K562 (cell line): ENCODE data around the gene GINS1. TPM values are rescaled to one million over a fixed set of nuclear protein-coding genes. Genes with fewer than 3 reads are reported as not detected.

Experiments used
- ATAC-seq: fragments of 200-7000 bp; cut with Tn5 transposase; 3 replicates; pipeline ENCODE4 v1.9.1; 2020; ENCODE audit warnings: moderate library complexity
- BruUV-seq: library from RNA; stranded (reverse); fragments of 400-500 nt; replicated peaks from 2 replicates; lab custom pipeline; 2021; lab: Mats Ljungman, UMichigan
- CTCF ChIA-PET: fragments of 300-600 bp; formaldehyde crosslinking; extraction: SDS; loops from one replicate; lab custom pipeline; 2021; ENCODE audit warnings: low intra/inter-chr PET ratio; lab: Yijun Ruan, JAX
- POLR2A ChIA-PET: fragments of 300-600, 350-650 bp; sonication (Branson Sonifier 250); formaldehyde crosslinking; extraction: SDS; loops from one replicate; lab custom pipeline; 2021; ENCODE audit warnings: antibody characterized with exemption, inconsistent platforms; lab: Yijun Ruan, JAX
- DNase-seq, 4 experiments: peaks; one replicate each; pipeline versions ENCODE4 v3.0.0 to v3.0.0-alpha.2; 2011 to 2018; ENCODE audit warnings: low spot score in 3 of 4, mixed read lengths in 3 of 4; ENCODE audit errors: extremely low read depth in 1 of 4
- FAIRE-seq: peaks from 2 replicates; lab custom pipeline; 2011; peaks lifted over from hg19 to GRCh38; lab: Jason Lieb, UNC
- H2AFZ ChIP-seq: 2 replicates; pipeline ENCODE4 v1.6.0; 2011; ENCODE audit warnings: low read depth, low read length, control low read depth, inconsistent platforms
- H3K27ac ChIP-seq: fragments of 200-600 bp; 3 replicates; pipeline ENCODE4 v1.8.0; 2011; ENCODE audit warnings: low read depth, mild to moderate bottlenecking, control low read depth, inconsistent platforms, low read length, moderate library complexity, mixed read lengths; ENCODE audit errors: extremely low read depth
- H3K27me3 ChIP-seq, 2 experiments: fragments of 300-600 bp in 1 of 2; 2 replicates in 1 of 2; 3 replicates in 1 of 2; pipeline versions ENCODE4 v1.6.0 to v1.8.0; 2011; ENCODE audit warnings: inconsistent platforms in 2 of 2, low read length in 2 of 2, mild to moderate bottlenecking in 1 of 2, mixed read lengths in 1 of 2, moderate library complexity in 1 of 2; ENCODE audit not compliant: control insufficient read depth in 2 of 2, insufficient read depth in 2 of 2
- H3K36me3 ChIP-seq: fragments of 300-600 bp; 3 replicates; pipeline ENCODE4 v1.8.0; 2011; ENCODE audit warnings: mild to moderate bottlenecking, low read length, inconsistent platforms; ENCODE audit not compliant: control insufficient read depth, insufficient read depth
- H3K4me1 ChIP-seq, 2 experiments: fragments of 200-600 bp in 1 of 2; replicated peaks in 1 of 2; 2 replicates in 1 of 2; 3 replicates in 1 of 2; pipeline versions ENCODE4 v1.5.1 to v1.8.0; 2011; ENCODE audit warnings: inconsistent platforms in 2 of 2, low read length in 2 of 2, mild to moderate bottlenecking in 1 of 2, mixed read lengths in 1 of 2, moderate library complexity in 1 of 2; ENCODE audit not compliant: control insufficient read depth in 2 of 2, insufficient read depth in 2 of 2
- H3K4me2 ChIP-seq: 2 replicates; pipeline ENCODE4 v1.6.1; 2011; ENCODE audit warnings: low read length, control low read depth, inconsistent platforms, mixed read lengths; ENCODE audit not compliant: insufficient read depth
- H3K4me3 ChIP-seq: fragments of 200-600 bp; sonication (generic), shearing (Covaris generic); 2 replicates; pipeline ENCODE4 v1.5.1; 2016; ENCODE audit warnings: control low read depth, inconsistent platforms
- H3K79me2 ChIP-seq: fragments of 200-600 bp; 3 replicates; pipeline ENCODE4 v1.8.0; 2011; ENCODE audit warnings: low read length, inconsistent platforms; ENCODE audit not compliant: control insufficient read depth, insufficient read depth
- H3K9ac ChIP-seq, 2 experiments: 2 replicates each; pipeline versions ENCODE4 v1.6.0 to v1.6.1; 2011; ENCODE audit warnings: low read depth in 2 of 2, low read length in 2 of 2, control low read depth in 1 of 2, inconsistent platforms in 1 of 2, mild to moderate bottlenecking in 1 of 2, mixed read lengths in 1 of 2; ENCODE audit not compliant: insufficient read depth in 1 of 2
- H3K9me1 ChIP-seq: one replicate; pipeline ENCODE4 v1.6.0; 2011; ENCODE audit warnings: inconsistent platforms, mild to moderate bottlenecking, low read length, moderate library complexity; ENCODE audit not compliant: control insufficient read depth, insufficient read depth
- H3K9me3 ChIP-seq: replicated peaks from 2 replicates; pipeline ENCODE4 v1.5.1; 2011; ENCODE audit warnings: low read depth, low read length, inconsistent platforms; ENCODE audit not compliant: control insufficient read depth, insufficient read depth
- H4K20me1 ChIP-seq: replicated peaks from 2 replicates; pipeline ENCODE4 v1.6.1; 2011; ENCODE audit warnings: low read length, inconsistent platforms, mixed read lengths; ENCODE audit not compliant: control insufficient read depth, insufficient read depth
- CXXC5 ChIP-seq: fragments of 250-450 bp; sonication (Bioruptor Pico); IDR thresholded peaks from 2 replicates; pipeline ENCODE4 v1.8.0; 2022; ENCODE audit warnings: inconsistent platforms, mild to moderate bottlenecking, moderate library complexity
- ELF2 ChIP-seq: fragments of 250-450 bp; sonication (Bioruptor Pico); IDR thresholded peaks from 2 replicates; pipeline ENCODE4 v1.5.0; 2021; ENCODE audit warnings: mild to moderate bottlenecking
- ELK3 ChIP-seq: fragments of 450-650 bp; formaldehyde crosslinking; IDR thresholded peaks from 2 replicates; pipeline ENCODE4 v1.4.0; 2020; ENCODE audit warnings: mild to moderate bottlenecking
- HLTF ChIP-seq: fragments of 450-650 bp; IDR thresholded peaks from 2 replicates; pipeline ENCODE4 v1.6.1; 2016
- LARP7 ChIP-seq: fragments of 450-650 bp; IDR thresholded peaks from 2 replicates; pipeline ENCODE4 v1.6.1; 2016
- MAFG ChIP-seq: fragments of 450-650 bp; conservative IDR thresholded peaks from 2 replicates; pipeline ENCODE4 v1.6.1; 2016; ENCODE audit warnings: missing genetic modification characterization, missing compliant biosample characterization
- MLLT1 ChIP-seq, 2 experiments: fragments of 450-650 bp; IDR thresholded peaks; 2 replicates each; pipeline ENCODE4 v1.6.1; 2016
- MTA1 ChIP-seq: fragments of 450-650 bp; IDR thresholded peaks from 2 replicates; pipeline ENCODE4 v1.6.1; 2017; ENCODE audit warnings: borderline replicate concordance
- MYNN ChIP-seq, 2 experiments: sonication (generic); formaldehyde crosslinking in 1 of 2; IDR thresholded peaks; 2 replicates each; pipeline versions ENCODE4 v1.5.0 to v1.6.1; 2016 to 2020; ENCODE audit warnings: antibody characterized with exemption in 1 of 2, missing genetic modification reagents in 1 of 2
- NFE2L1 ChIP-seq: fragments of 450-650 bp; IDR thresholded peaks from 2 replicates; pipeline ENCODE4 v1.6.1; 2016; ENCODE audit warnings: missing genetic modification characterization, low read depth, mild to moderate bottlenecking, missing compliant biosample characterization, moderate library complexity, borderline replicate concordance
- PRMT5 ChIP-seq: sonication (generic); formaldehyde crosslinking; IDR thresholded peaks from 2 replicates; pipeline ENCODE4 v1.5.0; 2020; ENCODE audit warnings: missing genetic modification reagents
- SMARCC2 ChIP-seq: fragments of 450-650 bp; IDR thresholded peaks from 2 replicates; pipeline ENCODE4 v1.6.1; 2017; ENCODE audit warnings: antibody characterized with exemption, moderate library complexity, mild to moderate bottlenecking, low read depth
- SP2 ChIP-seq: IDR thresholded peaks from 2 replicates; pipeline ENCODE4 v1.6.1; 2011; ENCODE audit warnings: mild to moderate bottlenecking, low read depth, low read length, moderate library complexity; ENCODE audit not compliant: poor library complexity, severe bottlenecking; ENCODE audit errors: extremely low read depth
- SPI1 ChIP-seq: IDR thresholded peaks from 2 replicates; pipeline ENCODE4 v1.6.1; 2011; ENCODE audit warnings: low read depth, low read length, control low read depth, borderline replicate concordance
- STAT5B ChIP-seq: fragments of 250-450 bp; sonication (Bioruptor Pico); IDR thresholded peaks from 2 replicates; pipeline ENCODE4 v1.8.0; 2021; ENCODE audit warnings: mild to moderate bottlenecking, inconsistent platforms
- WGBS: fragments of 100-300 bp; shearing (Covaris generic); methylation state at CpG from one replicate; pipeline ENCODE4 v1.1.6; 2016; ENCODE audit warnings: low coverage, mixed read lengths; ENCODE audit not compliant: insufficient coverage; ENCODE audit errors: missing lambda C conversion rate; 5-methylcytosine and 5-hydroxymethylcytosine counted together
- in situ Hi-C: fragments of 300-500 bp; cut with MboI; formaldehyde crosslinking; loops from 4 replicates; pipeline ENCODE4 v1.15.0; 2018; ENCODE audit warnings: inconsistent platforms, mixed read lengths
- intact Hi-C: fragments of 100-400 bp; cut with micrococcal nuclease; formaldehyde crosslinking; loops from 2 replicates; pipeline ENCODE4 v1.14.2; 2022
- polyA plus RNA-seq, 8 experiments: library from polyadenylated mRNA; depleted of rRNA in 4 of 8; stranded (reverse) in 5 of 8; unstranded in 3 of 8; fragments of >200 nt; fragmentation: Nextera tagmentation in 2 of 8; fragmentation: Illumina TruSeq in 1 of 8; extraction: Ambion mirVana in 2 of 8; extraction: Trizol in 1 of 8; gene quantifications; 2 replicates each; pipeline versions ENCODE4 v1.2.1 to v1.2.3, GENCODE V29; 2011 to 2014; ENCODE audit warnings: inconsistent platforms in 1 of 8, missing spikeins in 1 of 8
- total RNA-seq, 7 experiments: library from RNA; depleted of rRNA in 6 of 7; stranded (reverse); fragments of >200 nt in 6 of 7; fragmentation: Illumina TruSeq in 2 of 7; extraction: Trizol in 2 of 7; gene quantifications; 2 replicates each; pipeline versions ENCODE4 v1.2.1 to v1.2.3, GENCODE V29; 2011 to 2021; ENCODE audit warnings: low replicate concordance in 1 of 7

GINS1 gene
- total and polyA plus RNA-seq, 9 of the 15 experiments (the other 6 are each of a cell fraction or from before 2014, with no cell fraction given): 13.1 to 31.8 (median 24.1) TPM

- Histone ChIP-seq H3K9me3 (no peaks in the 10 kb centered on the region), H3K4me1 (no peaks in the 10 kb centered on the region), H3K4me2 (no peak overlapping the region), H3K27ac (no peak overlapping the region), H3K9me1 (no peaks in the 10 kb centered on the region), H3K9ac (no peak overlapping the region), H3K36me3 (no peaks in the 10 kb centered on the region; the same call in 2 of the 3 replicates)
- in situ Hi-C loops: no loop called here
- TF ChIP-seq HLTF: no peak
- TF ChIP-seq NFE2L1 (tag): no peak
- no peak for TF ChIP-seq ELF2 (CRISPR knock-in tag)
- TF ChIP-seq STAT5B (CRISPR knock-in tag): no peak
- TF ChIP-seq, all 486 proteins: peak for 0
- 79% methylated on average over 2 of the region's 2 CpGs for WGBS
- ChIA-PET POLR2A (interaction anchor here (0.6 kb wide), 1 partner anchor 100 kb away, joined by 4 read pairs; no protein-coding TSS in a partner anchor), CTCF (no interaction called here)
- ATAC-seq (no peak), FAIRE-seq (no peak), DNase-seq (no peak)
- no peaks in the 10 kb centered on the region; a peak in 1 of 5 replicates for H3K27me3 ChIP-seq
- H4K20me1 ChIP-seq: no peaks in the 10 kb centered on the region
- H3K79me2 ChIP-seq: peaks cover 20% of the 10 kb centered on the region
- intact Hi-C loops: no loop called here
- BruUV-seq: no TSS peak
- H2AFZ ChIP-seq: no peak overlapping the region
- no peak overlapping the region for H3K4me3 ChIP-seq
Observed at GRCh38 chr20:25374842-25375241, 32.6 kb upstream of the GINS1 start.

GRCh38 chr20:25376236-25376635, 31.2 kb upstream of the GINS1 start:
- in situ Hi-C loops (no loop called here), intact Hi-C loops (no loop called here)
- DNase-seq (no peak), FAIRE-seq (no peak), ATAC-seq (no peak)
- Histone ChIP-seq H2AFZ (no peak overlapping the region), H3K9me1 (no peaks in the 10 kb centered on the region), H3K4me1 (no peaks in the 10 kb centered on the region; a peak in 1 of 5 replicates), H3K9ac (no peak overlapping the region), H3K4me3 (no peak overlapping the region), H3K27ac (no peak overlapping the region), H3K4me2 (no peak overlapping the region), H3K9me3 (no peaks in the 10 kb centered on the region), H3K27me3 (no peaks in the 10 kb centered on the region; a peak in 1 of 5 replicates), H3K36me3 (no peaks in the 10 kb centered on the region; the same call in 2 of the 3 replicates), H4K20me1 (no peaks in the 10 kb centered on the region), H3K79me2 (peaks cover 26% of the 10 kb centered on the region)
- BruUV-seq: no TSS peak
- WGBS: 88% methylated on average over 4 of the region's 4 CpGs
- CTCF ChIA-PET: no interaction called here
- TF ChIP-seq LARP7: no peak
- no peak for TF ChIP-seq MYNN (IDR thresholded peaks at IDR 0.05)
- TF ChIP-seq MYNN (CRISPR knock-in tag; IDR thresholded peaks at IDR 0.05): no peak
- TF ChIP-seq MTA1: no peak
- no peak for TF ChIP-seq MLLT1 (IDR thresholded peaks at IDR 0.05)
- TF ChIP-seq CXXC5 (CRISPR knock-in tag): no peak
- TF ChIP-seq SMARCC2: no peak
- no peak for TF ChIP-seq ELK3 (CRISPR knock-in tag)
- no peak for TF ChIP-seq SP2
- no peak for TF ChIP-seq SPI1
- TF ChIP-seq MAFG (tag): no peak
- TF ChIP-seq PRMT5 (CRISPR knock-in tag): no peak
- POLR2A ChIA-PET: no interaction called here
